ENCODE results near the gene KCNQ5.

DNA sequence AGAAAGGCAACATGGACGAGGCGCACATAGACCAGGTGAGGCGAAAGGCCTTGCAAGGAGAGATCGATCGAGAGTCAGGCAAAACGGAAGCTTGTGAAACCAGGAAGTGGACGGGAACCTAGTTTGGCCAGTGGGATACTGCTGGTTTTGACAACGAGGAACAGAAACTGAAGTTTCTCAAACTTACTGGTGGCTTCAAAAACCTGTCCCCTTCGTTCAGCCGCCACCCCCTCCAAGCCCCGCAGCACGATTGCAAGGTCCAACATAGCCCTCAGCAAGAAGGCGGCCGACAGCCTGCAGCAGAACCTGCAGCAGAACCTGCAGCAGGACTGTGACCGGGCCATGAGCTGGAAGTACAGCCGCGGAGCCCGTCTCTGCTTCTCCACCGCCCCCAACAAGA lies 365.4 kb downstream of the KCNQ5 start:
- TF ChIP-seq POLR2AphosphoS5 (IDR thresholded peaks at IDR 0.05), result no peak
- TF ChIP-seq, protein P1, sequence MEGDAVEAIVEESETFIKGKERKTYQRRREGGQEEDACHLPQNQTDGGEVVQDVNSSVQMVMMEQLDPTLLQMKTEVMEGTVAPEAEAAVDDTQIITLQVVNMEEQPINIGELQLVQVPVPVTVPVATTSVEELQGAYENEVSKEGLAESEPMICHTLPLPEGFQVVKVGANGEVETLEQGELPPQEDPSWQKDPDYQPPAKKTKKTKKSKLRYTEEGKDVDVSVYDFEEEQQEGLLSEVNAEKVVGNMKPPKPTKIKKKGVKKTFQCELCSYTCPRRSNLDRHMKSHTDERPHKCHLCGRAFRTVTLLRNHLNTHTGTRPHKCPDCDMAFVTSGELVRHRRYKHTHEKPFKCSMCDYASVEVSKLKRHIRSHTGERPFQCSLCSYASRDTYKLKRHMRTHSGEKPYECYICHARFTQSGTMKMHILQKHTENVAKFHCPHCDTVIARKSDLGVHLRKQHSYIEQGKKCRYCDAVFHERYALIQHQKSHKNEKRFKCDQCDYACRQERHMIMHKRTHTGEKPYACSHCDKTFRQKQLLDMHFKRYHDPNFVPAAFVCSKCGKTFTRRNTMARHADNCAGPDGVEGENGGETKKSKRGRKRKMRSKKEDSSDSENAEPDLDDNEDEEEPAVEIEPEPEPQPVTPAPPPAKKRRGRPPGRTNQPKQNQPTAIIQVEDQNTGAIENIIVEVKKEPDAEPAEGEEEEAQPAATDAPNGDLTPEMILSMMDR (IDR thresholded peaks at IDR 0.05), result no peak
- no peak for TF ChIP-seq POLR2A (IDR thresholded peaks at IDR 0.05)
- TF ChIP-seq EP300 (IDR thresholded peaks at IDR 0.05), result no peak
